IMR-90 (cell line): ENCODE measurements around the gene SERPINA9. TPM values are rescaled to one million over a fixed set of nuclear protein-coding genes. Genes with fewer than 3 reads are reported as not detected.

Source experiments
- ATAC-seq: fragments of 200-7000 bp; cut with Tn5 transposase; 2 replicates; pipeline ENCODE4 v1.9.1; 2020; ENCODE audit warnings: low read depth, mild to moderate bottlenecking, moderate library complexity
- BruUV-seq: library from RNA; stranded (reverse); fragments of 400-500 nt; replicated peaks from 2 replicates; lab custom pipeline; 2021; lab: Mats Ljungman, UMichigan
- CTCF ChIA-PET: fragments of 300-600 bp; formaldehyde crosslinking; extraction: SDS; loops from one replicate; lab custom pipeline; 2021; ENCODE audit warnings: antibody characterized with exemption; lab: Yijun Ruan, JAX
- POLR2A ChIA-PET: fragments of 300-600 bp; sonication (Branson Sonifier 250); formaldehyde crosslinking; loops from one replicate; lab custom pipeline; 2022; ENCODE audit warnings: antibody characterized with exemption; ENCODE audit not compliant: unreplicated experiment; lab: Charles Lee
- DNase-seq: peaks from one replicate; pipeline ENCODE4 v3.0.0; 2013
- H2AFZ ChIP-seq: replicated peaks from 2 replicates; pipeline ENCODE3; 2013; ENCODE audit warnings: low read length, mild to moderate bottlenecking; ENCODE audit not compliant: poor library complexity
- H2AK5ac ChIP-seq: 2 replicates; pipeline ENCODE4 v1.6.1; 2013; ENCODE audit warnings: low read depth, low read length, inconsistent platforms
- H2AK9ac ChIP-seq: replicated peaks from 2 replicates; pipeline ENCODE3; 2013; ENCODE audit warnings: mild to moderate bottlenecking, low read depth, low read length, moderate library complexity; ENCODE audit not compliant: poor library complexity
- H2BK120ac ChIP-seq: 2 replicates; pipeline ENCODE4 v1.6.1; 2013; ENCODE audit warnings: low read depth, low read length, inconsistent platforms
- H2BK15ac ChIP-seq: 3 replicates; pipeline ENCODE4 v1.6.1; 2013; ENCODE audit warnings: low read depth, low read length, inconsistent platforms
- H2BK20ac ChIP-seq: 2 replicates; pipeline ENCODE4 v1.6.1; 2013; ENCODE audit warnings: low read depth, mild to moderate bottlenecking, inconsistent platforms, low read length, moderate library complexity
- H2BK5ac ChIP-seq: 2 replicates; pipeline ENCODE4 v1.6.1; 2013; ENCODE audit warnings: mild to moderate bottlenecking, low read depth, low read length, inconsistent platforms; ENCODE audit not compliant: poor library complexity, severe bottlenecking
- H3K14ac ChIP-seq: replicated peaks from 2 replicates; pipeline ENCODE4 v1.6.1; 2013; ENCODE audit warnings: low read depth, low read length, inconsistent platforms
- H3K18ac ChIP-seq: 2 replicates; pipeline ENCODE4 v1.6.1; 2013; ENCODE audit warnings: low read depth, low read length, control low read depth
- H3K23ac ChIP-seq: 2 replicates; pipeline ENCODE4 v1.6.1; 2013; ENCODE audit warnings: low read depth, low read length, inconsistent platforms
- H3K27ac ChIP-seq: 2 replicates; pipeline ENCODE4 v1.5.1; 2013; ENCODE audit warnings: mild to moderate bottlenecking, control low read depth, low read length; ENCODE audit not compliant: insufficient read depth
- H3K27me3 ChIP-seq: 2 replicates; pipeline ENCODE4 v1.6.1; 2013; ENCODE audit warnings: low read length; ENCODE audit not compliant: control insufficient read depth, insufficient read depth
- H3K36me3 ChIP-seq: 2 replicates; pipeline ENCODE4 v1.6.1; 2013; ENCODE audit warnings: low read length, mixed read lengths; ENCODE audit not compliant: control insufficient read depth, insufficient read depth
- H3K4ac ChIP-seq: 2 replicates; pipeline ENCODE4 v1.6.1; 2013; ENCODE audit warnings: low read depth, low read length, inconsistent platforms
- H3K4me1 ChIP-seq: 2 replicates; pipeline ENCODE4 v1.6.1; 2013; ENCODE audit warnings: low read length, mixed read lengths; ENCODE audit not compliant: control insufficient read depth, insufficient read depth
- H3K4me2 ChIP-seq: 2 replicates; pipeline ENCODE4 v1.6.1; 2013; ENCODE audit warnings: low read depth, mild to moderate bottlenecking, control low read depth, low read length, moderate library complexity
- H3K4me3 ChIP-seq: 2 replicates; pipeline ENCODE4 v1.5.1; 2013; ENCODE audit warnings: low read depth, mild to moderate bottlenecking, control low read depth, low read length, moderate library complexity; ENCODE audit not compliant: insufficient read depth
- H3K56ac ChIP-seq: 2 replicates; pipeline ENCODE4 v1.6.1; 2013; ENCODE audit warnings: low read length, inconsistent platforms; ENCODE audit not compliant: insufficient read depth; ENCODE audit errors: extremely low read depth
- H3K79me1 ChIP-seq, 2 experiments: 2 replicates each; pipeline ENCODE4 v1.6.1; 2013; ENCODE audit warnings: low read length in 2 of 2, inconsistent platforms in 1 of 2, low read depth in 1 of 2
- H3K9ac ChIP-seq: 2 replicates; pipeline ENCODE4 v1.6.1; 2013; ENCODE audit warnings: low read depth, low read length, control low read depth
- H3K9me1 ChIP-seq: 2 replicates; pipeline ENCODE4 v1.6.1; 2013; ENCODE audit warnings: low read length, inconsistent platforms; ENCODE audit not compliant: insufficient read depth
- H3K9me3 ChIP-seq: 2 replicates; pipeline ENCODE4 v1.6.1; 2013; ENCODE audit warnings: low read length; ENCODE audit not compliant: control insufficient read depth, insufficient read depth
- H4K20me1 ChIP-seq: 2 replicates; pipeline ENCODE4 v1.6.1; 2013; ENCODE audit warnings: low read length, inconsistent platforms; ENCODE audit not compliant: insufficient read depth
- H4K5ac ChIP-seq: 2 replicates; pipeline ENCODE4 v1.6.1; 2013; ENCODE audit warnings: mild to moderate bottlenecking, low read depth, low read length, control low read depth
- H4K8ac ChIP-seq, 2 experiments: 2 replicates each; pipeline ENCODE4 v1.6.1; 2013; ENCODE audit warnings: low read depth in 2 of 2, low read length in 2 of 2, control low read depth in 1 of 2, inconsistent platforms in 1 of 2
- H4K91ac ChIP-seq: 2 replicates; pipeline ENCODE4 v1.6.1; 2013; ENCODE audit warnings: low read depth, low read length, inconsistent platforms; ENCODE audit not compliant: insufficient read depth
- CEBPB ChIP-seq: IDR thresholded peaks from 2 replicates; pipeline ENCODE4 v1.6.1; 2012; ENCODE audit warnings: low read depth, low read length, improper control_type of control experiment
- FOS ChIP-seq: fragments of 150-350 bp; IDR thresholded peaks from 2 replicates; pipeline ENCODE4 v1.6.1; 2016; ENCODE audit warnings: low read depth, low read length
- MAFK ChIP-seq: IDR thresholded peaks from 2 replicates; pipeline ENCODE4 v1.6.1; 2012; ENCODE audit warnings: low read depth, low read length, improper control_type of control experiment
- POLR2A ChIP-seq: IDR thresholded peaks from 2 replicates; pipeline ENCODE4 v1.6.1; 2012; ENCODE audit warnings: mild to moderate bottlenecking, low read depth, low read length
- RCOR1 ChIP-seq: IDR thresholded peaks from 2 replicates; pipeline ENCODE4 v1.6.1; 2012; ENCODE audit warnings: mild to moderate bottlenecking, low read length, improper control_type of control experiment; ENCODE audit not compliant: insufficient replicate concordance
- SMC3 ChIP-seq: fragments of 150-350 bp; IDR thresholded peaks from 2 replicates; pipeline ENCODE4 v1.6.1; 2016; ENCODE audit warnings: low read depth, mild to moderate bottlenecking, antibody characterized with exemption, low read length, moderate library complexity
- USF2 ChIP-seq: fragments of 150-350 bp; IDR thresholded peaks from 2 replicates; pipeline ENCODE4 v1.6.1; 2017; ENCODE audit warnings: mild to moderate bottlenecking, antibody characterized with exemption, low read length, low read depth
- WGBS, 2 experiments: methylation state at CpG; one replicate each; pipeline versions ENCODE4 v1.1.5 to v1.1.7; 2013; ENCODE audit warnings: missing lambda C conversion rate in 2 of 2; ENCODE audit not compliant: insufficient read length in 1 of 2; ENCODE audit errors: extremely low coverage in 2 of 2; 5-methylcytosine and 5-hydroxymethylcytosine counted together
- dilution Hi-C: fragments of 300-500 bp; cut with HindIII; formaldehyde crosslinking; loops from one replicate; pipeline ENCODE4 v1.14.3; 2018; ENCODE audit warnings: low sequenced_read_pairs; ENCODE audit not compliant: unreplicated experiment
- in situ Hi-C: fragments of 300-500 bp; cut with MboI; formaldehyde crosslinking; loops from 3 replicates; pipeline ENCODE4 v1.14.3; 2019; ENCODE audit warnings: low sequenced_read_pairs, inconsistent platforms, mixed read lengths
- intact Hi-C: fragments of 100-400 bp; cut with micrococcal nuclease; formaldehyde crosslinking; loops from 2 replicates; pipeline ENCODE4 v1.10.0; 2022
- polyA plus RNA-seq, 3 experiments: library from polyadenylated mRNA; depleted of rRNA; stranded (reverse); fragments of >200 nt; gene quantifications; 2 replicates each; pipeline ENCODE4 v1.2.3, GENCODE V29; 2012; ENCODE audit warnings: low replicate concordance in 1 of 3
- total RNA-seq: library from RNA; depleted of rRNA; stranded (reverse); fragments of >200 nt; gene quantifications from 2 replicates; pipeline ENCODE4 v1.2.3, GENCODE V29; 2012
- TF ChIP-seq, protein P1 (sequence below): fragments of 150-350 bp; IDR thresholded peaks from 2 replicates; pipeline ENCODE4 v1.6.1; 2016; ENCODE audit warnings: low read depth, mild to moderate bottlenecking, low read length, moderate library complexity, borderline replicate concordance

The SERPINA9 gene
- total and polyA plus RNA-seq, 2 of the 4 experiments (the other 2 are of a cell fraction): 0.09 to 0.18 TPM

- Histone ChIP-seq H3K14ac (no peak overlapping the region), H4K5ac (no peak overlapping the region), H2BK5ac (no peak overlapping the region), H3K4me1 (no peaks in the 10 kb centered on the region; the same call in 1 of the 2 replicates), H3K9ac (no peak overlapping the region), H4K8ac (no peak overlapping the region), H4K20me1 (no peaks in the 10 kb centered on the region), H3K18ac (no peak overlapping the region), H2BK120ac (no peak overlapping the region), H2BK20ac (no peak overlapping the region), H3K9me3 (no peaks in the 10 kb centered on the region), H3K27ac (no peak overlapping the region), H3K27me3 (peaks cover 10% of the 10 kb centered on the region), H2AK9ac (no peak overlapping the region), H4K91ac (no peak overlapping the region), H2AFZ (peak overlapping the region; percentile 10), H2BK15ac (no peak overlapping the region), H3K4me3 (no peak overlapping the region), H2AK5ac (no peak overlapping the region), H3K4me2 (no peak overlapping the region), H3K79me1 (no peaks in the 10 kb centered on the region), H3K36me3 (no peaks in the 10 kb centered on the region), H3K9me1 (no peaks in the 10 kb centered on the region), H3K23ac (no peak overlapping the region), H3K56ac (no peak overlapping the region), H3K4ac (no peak overlapping the region)
- no TSS peak for BruUV-seq
- in situ Hi-C loops: no loop called here
- dilution Hi-C loops: no loop called here
- intact Hi-C loops: loop anchor here (10.0 kb wide), 1 partner anchor 300 kb away; no protein-coding TSS in a partner anchor
- WGBS, 2 experiments: 100% methylated on average over 1 of the region's 5 CpGs; no CpG with 5 or more reads in 1 of the 2 experiments
- CTCF ChIA-PET: no interaction called here
- ATAC-seq (no peak), DNase-seq (no peak)
- TF ChIP-seq FOS: no peak
- no peak for TF ChIP-seq USF2
- no peak for TF ChIP-seq RCOR1
- no peak for TF ChIP-seq SMC3
- TF ChIP-seq POLR2A: no peak
- TF ChIP-seq CEBPB: no peak
- TF ChIP-seq, protein P1, sequence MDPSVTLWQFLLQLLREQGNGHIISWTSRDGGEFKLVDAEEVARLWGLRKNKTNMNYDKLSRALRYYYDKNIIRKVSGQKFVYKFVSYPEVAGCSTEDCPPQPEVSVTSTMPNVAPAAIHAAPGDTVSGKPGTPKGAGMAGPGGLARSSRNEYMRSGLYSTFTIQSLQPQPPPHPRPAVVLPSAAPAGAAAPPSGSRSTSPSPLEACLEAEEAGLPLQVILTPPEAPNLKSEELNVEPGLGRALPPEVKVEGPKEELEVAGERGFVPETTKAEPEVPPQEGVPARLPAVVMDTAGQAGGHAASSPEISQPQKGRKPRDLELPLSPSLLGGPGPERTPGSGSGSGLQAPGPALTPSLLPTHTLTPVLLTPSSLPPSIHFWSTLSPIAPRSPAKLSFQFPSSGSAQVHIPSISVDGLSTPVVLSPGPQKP: no peak
- TF ChIP-seq MAFK: no peak
- POLR2A ChIA-PET: no interaction called here
These were observed 8.5 kb upstream of the SERPINA9 start for GRCh38 chr14:94484481-94484880.
